ENCODE measurements around the gene TM4SF20. TPM values are rescaled to one million over a fixed set of nuclear protein-coding genes. Genes with fewer than 3 reads are reported as not detected.

TM4SF20 gene, protein sequence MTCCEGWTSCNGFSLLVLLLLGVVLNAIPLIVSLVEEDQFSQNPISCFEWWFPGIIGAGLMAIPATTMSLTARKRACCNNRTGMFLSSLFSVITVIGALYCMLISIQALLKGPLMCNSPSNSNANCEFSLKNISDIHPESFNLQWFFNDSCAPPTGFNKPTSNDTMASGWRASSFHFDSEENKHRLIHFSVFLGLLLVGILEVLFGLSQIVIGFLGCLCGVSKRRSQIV
- total RNA-seq, result not detected
- not detected for total RNA-seq (2013)

- TF ChIP-seq, protein P1, sequence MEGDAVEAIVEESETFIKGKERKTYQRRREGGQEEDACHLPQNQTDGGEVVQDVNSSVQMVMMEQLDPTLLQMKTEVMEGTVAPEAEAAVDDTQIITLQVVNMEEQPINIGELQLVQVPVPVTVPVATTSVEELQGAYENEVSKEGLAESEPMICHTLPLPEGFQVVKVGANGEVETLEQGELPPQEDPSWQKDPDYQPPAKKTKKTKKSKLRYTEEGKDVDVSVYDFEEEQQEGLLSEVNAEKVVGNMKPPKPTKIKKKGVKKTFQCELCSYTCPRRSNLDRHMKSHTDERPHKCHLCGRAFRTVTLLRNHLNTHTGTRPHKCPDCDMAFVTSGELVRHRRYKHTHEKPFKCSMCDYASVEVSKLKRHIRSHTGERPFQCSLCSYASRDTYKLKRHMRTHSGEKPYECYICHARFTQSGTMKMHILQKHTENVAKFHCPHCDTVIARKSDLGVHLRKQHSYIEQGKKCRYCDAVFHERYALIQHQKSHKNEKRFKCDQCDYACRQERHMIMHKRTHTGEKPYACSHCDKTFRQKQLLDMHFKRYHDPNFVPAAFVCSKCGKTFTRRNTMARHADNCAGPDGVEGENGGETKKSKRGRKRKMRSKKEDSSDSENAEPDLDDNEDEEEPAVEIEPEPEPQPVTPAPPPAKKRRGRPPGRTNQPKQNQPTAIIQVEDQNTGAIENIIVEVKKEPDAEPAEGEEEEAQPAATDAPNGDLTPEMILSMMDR (IDR thresholded peaks at IDR 0.05), result no peak
- Mint-ChIP-seq H3K27me3 (ENCODE audit: low read depth in 2 of 2) (peaks cover 15 to 30% of the 10 kb centered on the region in 2 donors), H3K27ac (no peak within 1 kb of the TSS), H3K9me3 (no peaks in the 10 kb centered on the region), H3K4me1 (no peaks in the 10 kb centered on the region), H3K36me3 (no peaks in the 10 kb centered on the region), H3K4me3 (no peak within 1 kb of the TSS)
- intact Hi-C loops (cut with micrococcal nuclease), result no loop called here
- DNase-seq (no peak), ATAC-seq (no peak)
- Histone ChIP-seq H3K4me1 (ENCODE audit: control insufficient read depth, insufficient read depth, low read length) (no peaks in the 10 kb centered on the region), H3K27ac (ENCODE audit: low read length) (no peak within 1 kb of the TSS), H3K36me3 (ENCODE audit: control insufficient read depth, insufficient read depth, low read length) (no peaks in the 10 kb centered on the region), H3K9me3 (ENCODE audit: control insufficient read depth, insufficient read depth, low read length) (no peaks in the 10 kb centered on the region), H3K4me3 (ENCODE audit: low read length) (no peak within 1 kb of the TSS), H3K27me3 (ENCODE audit: control insufficient read depth, insufficient read depth, low read length) (no peaks in the 10 kb centered on the region)
- WGBS (ENCODE audit: insufficient coverage), result 87% methylated on average over 4 of the region's 4 CpGs
These were observed at the start of gene TM4SF20 for GRCh38 chr2:227379095-227379494. Gene TM4SF20, minus strand, starts transcription at chr2:227379306. Its CDS starts 38 bp downstream, at chr2:227379268.

GRCh38 chr2:227428731-227429285 lies 49.7 kb upstream of the TM4SF20 start:
- intact Hi-C loops (cut with micrococcal nuclease), result no loop called here
- no peaks in the 10 kb centered on the region for H3K4me1 ChIP-seq (ENCODE audit: control insufficient read depth, insufficient read depth, low read length)
- Mint-ChIP-seq H3K27me3 (ENCODE audit: low read depth in 2 of 2) (peaks cover 0 to 8% of the 10 kb centered on the region in 2 donors), H3K27ac (no peak overlapping the region), H3K4me3 (no peak overlapping the region), H3K36me3 (peaks cover 11% of the 10 kb centered on the region), H3K9me3 (peaks cover 0 to 8% of the 10 kb centered on the region in 2 donors), H3K4me1 (no peaks in the 10 kb centered on the region)
- peaks cover 17% of the 10 kb centered on the region for H3K9me3 ChIP-seq (ENCODE audit: control insufficient read depth, insufficient read depth, low read length)
- DNase-seq, result no peak
- H3K4me3 ChIP-seq (ENCODE audit: low read length), result no peak overlapping the region
- 92% methylated on average over 8 of the region's 8 CpGs for WGBS (ENCODE audit: insufficient coverage)
- no peaks in the 10 kb centered on the region for H3K27me3 ChIP-seq (ENCODE audit: control insufficient read depth, insufficient read depth, low read length)
- no peak for ATAC-seq
- H3K27ac ChIP-seq (ENCODE audit: low read length), result no peak overlapping the region
- TF ChIP-seq, protein P1 (IDR thresholded peaks at IDR 0.05), result no peak
- no peaks in the 10 kb centered on the region for H3K36me3 ChIP-seq (ENCODE audit: control insufficient read depth, insufficient read depth, low read length)

DNA sequence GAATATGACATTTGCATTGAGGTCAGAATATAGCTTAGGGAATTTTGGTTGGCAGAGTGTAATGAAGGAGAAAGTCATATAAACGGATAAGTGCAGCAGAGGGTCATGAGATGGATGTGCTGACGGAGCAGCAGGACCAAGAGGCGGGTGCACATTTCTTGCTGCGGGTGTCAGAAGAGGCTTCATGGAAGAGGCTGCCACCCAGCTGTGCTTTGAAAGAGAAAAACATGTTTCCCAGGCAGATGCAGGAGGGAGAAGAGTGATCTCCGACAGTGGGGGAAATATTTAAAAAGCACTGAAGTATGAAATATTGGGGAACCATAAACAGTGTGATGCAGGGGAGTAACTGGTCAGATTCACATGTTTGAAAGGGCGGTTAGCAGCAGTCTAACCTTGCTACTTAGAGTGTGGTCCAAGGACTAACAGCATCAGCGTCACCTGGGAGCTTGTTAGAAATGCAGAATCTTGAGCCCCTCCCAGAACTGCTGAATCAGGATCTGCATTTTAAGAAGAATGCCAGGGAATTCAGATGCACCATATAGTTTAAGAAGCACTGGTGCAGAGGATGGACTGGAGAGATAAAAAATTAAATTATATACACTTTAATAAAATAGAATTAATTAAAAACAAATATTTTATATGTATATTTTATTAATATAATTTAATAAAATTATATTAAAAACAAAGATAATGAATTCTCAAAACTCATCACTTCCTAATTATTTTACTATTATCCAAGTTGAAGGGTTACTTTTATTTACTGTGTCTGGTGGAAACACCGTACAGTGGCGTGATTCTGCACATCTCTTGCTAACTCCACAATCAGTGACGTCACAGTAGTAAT lies 44.8 kb upstream of the TM4SF20 start:
- no peak overlapping the region for H3K27ac ChIP-seq (ENCODE audit: low read length)
- H3K27me3 Mint-ChIP-seq (ENCODE audit: low read depth in 2 of 2), result peaks cover 0 to 5% of the 10 kb centered on the region in 2 donors
- no peaks in the 10 kb centered on the region for H3K36me3 Mint-ChIP-seq
- no peaks in the 10 kb centered on the region for H3K36me3 ChIP-seq (ENCODE audit: control insufficient read depth, insufficient read depth, low read length)
- DNase-seq (no peak), ATAC-seq (no peak)
- no peak overlapping the region for H3K4me3 Mint-ChIP-seq
- no peaks in the 10 kb centered on the region for H3K9me3 ChIP-seq (ENCODE audit: control insufficient read depth, insufficient read depth, low read length)
- no peaks in the 10 kb centered on the region for H3K27me3 ChIP-seq (ENCODE audit: control insufficient read depth, insufficient read depth, low read length)
- no peaks in the 10 kb centered on the region for H3K4me1 Mint-ChIP-seq
- intact Hi-C loops (cut with micrococcal nuclease), result no loop called here
- 90% methylated on average over 10 of the region's 10 CpGs for WGBS (ENCODE audit: insufficient coverage)
- H3K9me3 Mint-ChIP-seq, result no peaks in the 10 kb centered on the region
- no peak overlapping the region for H3K27ac Mint-ChIP-seq
- H3K4me3 ChIP-seq (ENCODE audit: low read length), result no peak overlapping the region
- H3K4me1 ChIP-seq (ENCODE audit: control insufficient read depth, insufficient read depth, low read length), result no peaks in the 10 kb centered on the region
- TF ChIP-seq, protein P1 (IDR thresholded peaks at IDR 0.05), result no peak

All from natural killer cell (primary cell).